A673 (cell line): ENCODE measurements around the gene STAC3. TPM values are rescaled to one million over a fixed set of nuclear protein-coding genes. Genes with fewer than 3 reads are reported as not detected.

ENCODE experiments used
- BruUV-seq: library from RNA; stranded (reverse); fragments of 400-500 nt; replicated peaks from 2 replicates; lab custom pipeline; 2021; lab: Mats Ljungman, UMichigan
- CTCF ChIA-PET: fragments of 300-600 bp; sonication (Branson Sonifier 250); formaldehyde crosslinking; loops from one replicate; lab custom pipeline; 2022; ENCODE audit warnings: antibody characterized with exemption; lab: Charles Lee
- POLR2A ChIA-PET: fragments of 300-600 bp; sonication (Branson Sonifier 250); formaldehyde crosslinking; loops from one replicate; lab custom pipeline; 2022; ENCODE audit warnings: antibody characterized with exemption; ENCODE audit not compliant: low non-redundant PET; lab: Charles Lee
- DNase-seq: peaks from one replicate; pipeline ENCODE4 v3.0.0-alpha.2; 2015; ENCODE audit warnings: low spot score
- H3K27ac ChIP-seq: fragments of 200-600 bp; sonication (generic); 2 replicates; pipeline ENCODE4 v1.5.1; 2016; ENCODE audit warnings: mixed run types, low read depth, mild to moderate bottlenecking, mixed read lengths, antibody characterized with exemption, low read length; ENCODE audit not compliant: poor library complexity, severe bottlenecking
- H3K27me3 ChIP-seq: fragments of 200-600 bp; sonication (generic); replicated peaks from 2 replicates; pipeline ENCODE4 v1.6.1; 2017; ENCODE audit warnings: mixed run types, low read depth, mild to moderate bottlenecking, mixed read lengths, antibody characterized with exemption, low read length; ENCODE audit not compliant: insufficient read depth, poor library complexity
- H3K36me3 ChIP-seq: fragments of 200-600 bp; sonication (generic); 2 replicates; pipeline ENCODE4 v1.6.1; 2016; ENCODE audit warnings: mixed run types, mild to moderate bottlenecking, mixed read lengths, antibody characterized with exemption, low read length; ENCODE audit not compliant: insufficient read depth, poor library complexity, severe bottlenecking
- H3K4me1 ChIP-seq: fragments of 200-600 bp; sonication (generic); 2 replicates; pipeline ENCODE4 v1.6.1; 2017; ENCODE audit warnings: mixed run types, mild to moderate bottlenecking, mixed read lengths, antibody characterized with exemption, low read length; ENCODE audit not compliant: insufficient read depth, poor library complexity, severe bottlenecking
- H3K4me3 ChIP-seq: fragments of 200-600 bp; sonication (generic); 2 replicates; pipeline ENCODE4 v1.5.1; 2016; ENCODE audit warnings: low read depth, mixed run types, mild to moderate bottlenecking, mixed read lengths, low read length; ENCODE audit not compliant: poor library complexity, severe bottlenecking
- H3K9me3 ChIP-seq: fragments of 200-600 bp; sonication (generic); 2 replicates; pipeline ENCODE4 v1.6.1; 2016; ENCODE audit warnings: mixed run types, low read depth, mild to moderate bottlenecking, mixed read lengths, antibody characterized with exemption, low read length; ENCODE audit not compliant: poor library complexity, severe bottlenecking
- EZH2 ChIP-seq: fragments of 200-600 bp; sonication (generic); IDR thresholded peaks from 2 replicates; pipeline ENCODE4 v1.6.1; 2017; ENCODE audit warnings: borderline replicate concordance, low read depth, mild to moderate bottlenecking, mixed read lengths, antibody characterized with exemption, low read length; ENCODE audit not compliant: poor library complexity, severe bottlenecking
- intact Hi-C: fragments of 100-400 bp; cut with micrococcal nuclease; formaldehyde crosslinking; loops from one replicate; pipeline ENCODE4 v1.10.0; 2022; ENCODE audit not compliant: unreplicated experiment
- total RNA-seq: library from RNA; stranded (reverse); gene quantifications from 2 replicates; pipeline ENCODE4 v1.2.3, GENCODE V29; 2021
- TF ChIP-seq, protein P1 (sequence below): fragments of 300-800, 200-600 bp; sonication (generic); conservative IDR thresholded peaks from 2 replicates; pipeline ENCODE4 v1.5.1; 2017; ENCODE audit warnings: low read depth, mild to moderate bottlenecking, antibody characterized with exemption, low read length, moderate library complexity, mixed read lengths

Gene STAC3
- total RNA-seq, 1 experiment from 2014 or later = 7.0 TPM

DNA sequence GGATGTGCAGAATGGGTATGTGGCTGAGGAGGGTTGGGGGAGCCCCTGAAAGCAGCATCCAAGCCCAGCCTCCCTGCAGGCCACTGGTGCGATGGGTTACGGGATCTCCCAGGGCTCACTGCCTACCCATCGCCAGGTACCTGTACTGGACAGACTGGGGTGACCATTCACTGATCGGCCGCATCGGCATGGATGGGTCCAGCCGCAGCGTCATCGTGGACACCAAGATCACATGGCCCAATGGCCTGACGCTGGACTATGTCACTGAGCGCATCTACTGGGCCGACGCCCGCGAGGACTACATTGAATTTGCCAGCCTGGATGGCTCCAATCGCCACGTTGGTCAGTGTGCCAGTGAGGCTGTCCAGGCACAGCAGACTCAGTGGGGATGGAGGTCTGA lies 52.7 kb downstream of the STAC3 start:
- H3K27me3 ChIP-seq = no peaks in the 10 kb centered on the region
- no peaks in the 10 kb centered on the region for H3K4me1 ChIP-seq
- TF ChIP-seq, protein P1, sequence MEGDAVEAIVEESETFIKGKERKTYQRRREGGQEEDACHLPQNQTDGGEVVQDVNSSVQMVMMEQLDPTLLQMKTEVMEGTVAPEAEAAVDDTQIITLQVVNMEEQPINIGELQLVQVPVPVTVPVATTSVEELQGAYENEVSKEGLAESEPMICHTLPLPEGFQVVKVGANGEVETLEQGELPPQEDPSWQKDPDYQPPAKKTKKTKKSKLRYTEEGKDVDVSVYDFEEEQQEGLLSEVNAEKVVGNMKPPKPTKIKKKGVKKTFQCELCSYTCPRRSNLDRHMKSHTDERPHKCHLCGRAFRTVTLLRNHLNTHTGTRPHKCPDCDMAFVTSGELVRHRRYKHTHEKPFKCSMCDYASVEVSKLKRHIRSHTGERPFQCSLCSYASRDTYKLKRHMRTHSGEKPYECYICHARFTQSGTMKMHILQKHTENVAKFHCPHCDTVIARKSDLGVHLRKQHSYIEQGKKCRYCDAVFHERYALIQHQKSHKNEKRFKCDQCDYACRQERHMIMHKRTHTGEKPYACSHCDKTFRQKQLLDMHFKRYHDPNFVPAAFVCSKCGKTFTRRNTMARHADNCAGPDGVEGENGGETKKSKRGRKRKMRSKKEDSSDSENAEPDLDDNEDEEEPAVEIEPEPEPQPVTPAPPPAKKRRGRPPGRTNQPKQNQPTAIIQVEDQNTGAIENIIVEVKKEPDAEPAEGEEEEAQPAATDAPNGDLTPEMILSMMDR = no peak
- TF ChIP-seq EZH2 = no peak
- POLR2A ChIA-PET = no interaction called here
- H3K9me3 ChIP-seq = no peaks in the 10 kb centered on the region
- no peak overlapping the region for H3K27ac ChIP-seq
- H3K4me3 ChIP-seq = no peak overlapping the region
- peaks cover 12% of the 10 kb centered on the region for H3K36me3 ChIP-seq
- intact Hi-C loops = no loop called here
- CTCF ChIA-PET = no interaction called here
- DNase-seq = no peak
- BruUV-seq = no TSS peak

DNA sequence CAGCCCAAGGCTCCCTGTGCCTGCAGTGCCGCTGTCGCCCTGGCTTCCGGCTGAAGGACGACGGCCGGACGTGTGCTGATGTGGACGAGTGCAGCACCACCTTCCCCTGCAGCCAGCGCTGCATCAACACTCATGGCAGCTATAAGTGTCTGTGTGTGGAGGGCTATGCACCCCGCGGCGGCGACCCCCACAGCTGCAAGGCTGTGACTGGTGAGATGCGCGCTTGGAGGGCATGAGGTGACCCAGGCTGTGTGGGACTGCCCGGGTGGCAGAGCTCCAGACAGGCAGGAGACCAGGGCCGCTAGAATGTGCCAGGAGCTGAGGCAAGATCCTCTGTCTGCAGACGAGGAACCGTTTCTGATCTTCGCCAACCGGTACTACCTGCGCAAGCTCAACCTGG lies 54.0 kb downstream of the STAC3 start:
- no peak for DNase-seq
- peaks cover 19% of the 10 kb centered on the region for H3K36me3 ChIP-seq
- no peak for TF ChIP-seq EZH2
- TF ChIP-seq, protein P1 = no peak
- H3K9me3 ChIP-seq = no peaks in the 10 kb centered on the region
- ChIA-PET POLR2A (no interaction called here), CTCF (no interaction called here)
- H3K27ac ChIP-seq = no peak overlapping the region
- no peak overlapping the region for H3K4me3 ChIP-seq
- intact Hi-C loops = no loop called here
- H3K4me1 ChIP-seq = no peaks in the 10 kb centered on the region
- BruUV-seq = no TSS peak
- H3K27me3 ChIP-seq = no peaks in the 10 kb centered on the region

DNA sequence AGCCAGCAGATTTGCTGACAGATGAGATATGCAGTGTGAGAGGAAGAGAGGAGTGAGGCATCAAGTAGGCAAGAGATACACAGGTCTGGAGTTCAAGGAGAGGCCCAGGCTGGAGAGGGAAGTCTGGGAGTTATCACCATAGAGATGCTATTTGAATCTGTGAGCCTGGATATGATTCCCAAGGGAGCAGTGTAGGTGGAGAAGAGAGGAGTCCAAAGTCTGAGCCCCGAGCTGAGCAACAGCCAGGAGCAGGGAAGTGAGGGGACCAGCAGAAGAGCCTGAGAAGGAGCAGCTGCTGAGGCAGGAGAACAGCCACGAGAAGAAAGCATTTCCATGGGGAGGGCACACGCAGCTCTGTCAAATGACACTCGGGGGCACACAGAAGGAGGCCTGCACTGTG lies 54.5 kb downstream of the STAC3 start:
- Histone ChIP-seq H3K9me3 (no peaks in the 10 kb centered on the region), H3K4me1 (no peaks in the 10 kb centered on the region), H3K27ac (no peak overlapping the region), H3K36me3 (peaks cover 14% of the 10 kb centered on the region), H3K27me3 (no peaks in the 10 kb centered on the region), H3K4me3 (no peak overlapping the region)
- POLR2A ChIA-PET = no interaction called here
- TF ChIP-seq, protein P1 = no peak
- TF ChIP-seq EZH2 = no peak
- CTCF ChIA-PET = no interaction called here
- no peak for DNase-seq
- no TSS peak for BruUV-seq
- intact Hi-C loops = no loop called here
